ENCODE data around the gene RNF144B. TPM values are rescaled to one million over a fixed set of nuclear protein-coding genes. Genes with fewer than 3 reads are reported as not detected.

RNF144B gene
- total and polyA plus RNA-seq, 4 experiments from 2014 or later: 0.93 to 5.8 (median 3.2) TPM

GRCh38 chr6:18371010-18371409 lies 16.1 kb upstream of the RNF144B start:
- Mint-ChIP-seq H3K4me3 (no peak overlapping the region), H3K27me3 (peaks cover 3 to 11% of the 10 kb centered on the region in 2 donors), H3K4me1 (no peaks in the 10 kb centered on the region), H3K27ac (no peak overlapping the region), H3K36me3 (no peaks in the 10 kb centered on the region), H3K9me3 (peaks cover 0 to 2% (median 0%) of the 10 kb centered on the region in 8 donors)
- Histone ChIP-seq H3K4me1 (ENCODE audit: insufficient read depth, low read length) (no peaks in the 10 kb centered on the region), H3K9me3 (ENCODE audit: control insufficient read depth in 1 of 2, low read length in 2 of 2) (no peaks in the 10 kb centered on the region), H3K27me3 (ENCODE audit: insufficient read depth, low read length) (no peaks in the 10 kb centered on the region), H3K4me3 (ENCODE audit: low read length in 2 of 2) (no peak overlapping the region), H3K27ac (ENCODE audit: low read depth, low read length) (no peak overlapping the region), H3K36me3 (ENCODE audit: insufficient read depth, low read length) (no peaks in the 10 kb centered on the region)
- ChIA-PET CTCF (ENCODE audit: partially characterized antibody) (interaction anchor here (1.8 kb wide), 1 partner anchor 47 kb away, joined by 6 read pairs; no protein-coding TSS in a partner anchor), POLR2A (ENCODE audit: partially characterized antibody) (no interaction called here)
- intact Hi-C loops (cut with micrococcal nuclease): no loop called here
- DNase-seq: no peak

- ChIA-PET POLR2A (ENCODE audit: partially characterized antibody) (no interaction called here), CTCF (ENCODE audit: partially characterized antibody) (no interaction called here)
- Mint-ChIP-seq H3K27me3 (peaks cover 3 to 11% of the 10 kb centered on the region in 2 donors), H3K9me3 (peaks cover 0 to 2% (median 0%) of the 10 kb centered on the region in 8 donors), H3K36me3 (no peaks in the 10 kb centered on the region), H3K27ac (no peak overlapping the region), H3K4me1 (no peaks in the 10 kb centered on the region), H3K4me3 (no peak overlapping the region)
- H3K27me3 ChIP-seq (ENCODE audit: insufficient read depth, low read length): no peaks in the 10 kb centered on the region
- DNase-seq: no peak
- intact Hi-C loops (cut with micrococcal nuclease): no loop called here
- no peak overlapping the region for H3K27ac ChIP-seq (ENCODE audit: low read depth, low read length)
- no peaks in the 10 kb centered on the region for H3K4me1 ChIP-seq (ENCODE audit: insufficient read depth, low read length)
- H3K36me3 ChIP-seq (ENCODE audit: insufficient read depth, low read length): no peaks in the 10 kb centered on the region
- no peaks in the 10 kb centered on the region for H3K9me3 ChIP-seq (ENCODE audit: control insufficient read depth in 1 of 2, low read length in 2 of 2)
- no peak overlapping the region for H3K4me3 ChIP-seq (ENCODE audit: low read length in 2 of 2)
Observed at GRCh38 chr6:18371656-18372055, 15.5 kb upstream of the RNF144B start.

- CTCF ChIA-PET (ENCODE audit: partially characterized antibody): no interaction called here
- Mint-ChIP-seq H3K4me1 (no peaks in the 10 kb centered on the region), H3K27ac (no peak overlapping the region), H3K4me3 (no peak overlapping the region), H3K9me3 (no peaks in the 10 kb centered on the region), H3K36me3 (no peaks in the 10 kb centered on the region), H3K27me3 (peaks cover 6 to 7% of the 10 kb centered on the region in 2 donors)
- POLR2A ChIA-PET (ENCODE audit: partially characterized antibody): no interaction called here
- H3K9me3 ChIP-seq (ENCODE audit: control insufficient read depth in 1 of 2, low read length in 2 of 2): no peaks in the 10 kb centered on the region
- H3K4me1 ChIP-seq (ENCODE audit: insufficient read depth, low read length): no peaks in the 10 kb centered on the region
- intact Hi-C loops (cut with micrococcal nuclease): no loop called here
- no peak overlapping the region for H3K4me3 ChIP-seq (ENCODE audit: low read length in 2 of 2)
- H3K27ac ChIP-seq (ENCODE audit: low read depth, low read length): no peak overlapping the region
- no peaks in the 10 kb centered on the region for H3K36me3 ChIP-seq (ENCODE audit: insufficient read depth, low read length)
- DNase-seq: no peak
- no peaks in the 10 kb centered on the region for H3K27me3 ChIP-seq (ENCODE audit: insufficient read depth, low read length)
Observed at GRCh38 chr6:18380158-18380836, 6.9 kb upstream of the RNF144B start.

- no peaks in the 10 kb centered on the region for H3K36me3 Mint-ChIP-seq
- intact Hi-C loops (cut with micrococcal nuclease): no loop called here
- no peaks in the 10 kb centered on the region for H3K9me3 Mint-ChIP-seq
- H3K27ac Mint-ChIP-seq: no peak overlapping the region
- H3K27me3 Mint-ChIP-seq: peaks cover 3 to 7% of the 10 kb centered on the region in 2 donors
- no peaks in the 10 kb centered on the region for H3K36me3 ChIP-seq (ENCODE audit: insufficient read depth, low read length)
- no peak for DNase-seq
- H3K4me1 Mint-ChIP-seq: no peaks in the 10 kb centered on the region
- H3K27me3 ChIP-seq (ENCODE audit: insufficient read depth, low read length): no peaks in the 10 kb centered on the region
- H3K27ac ChIP-seq (ENCODE audit: low read depth, low read length): no peak overlapping the region
- POLR2A ChIA-PET (ENCODE audit: partially characterized antibody): no interaction called here
- no peaks in the 10 kb centered on the region for H3K4me1 ChIP-seq (ENCODE audit: insufficient read depth, low read length)
- H3K4me3 Mint-ChIP-seq: no peak overlapping the region
- H3K4me3 ChIP-seq (ENCODE audit: low read length in 2 of 2): no peak overlapping the region
- H3K9me3 ChIP-seq (ENCODE audit: control insufficient read depth in 1 of 2, low read length in 2 of 2): no peaks in the 10 kb centered on the region
- CTCF ChIA-PET (ENCODE audit: partially characterized antibody): no interaction called here
Observed at GRCh38 chr6:18380851-18381250, 6.3 kb upstream of the RNF144B start.

GRCh38 chr6:18383441-18383840 lies 3.7 kb upstream of the RNF144B start:
- no peak for DNase-seq
- POLR2A ChIA-PET (ENCODE audit: partially characterized antibody): no interaction called here

GRCh38 chr6:18384621-18385020 lies 2.5 kb upstream of the RNF144B start:
- Mint-ChIP-seq H3K4me1 (peaks cover 16 to 29% (median 21%) of the 10 kb centered on the region in 4 donors), H3K36me3 (peaks cover 0 to 6% of the 10 kb centered on the region in 2 donors), H3K27ac (no peak overlapping the region), H3K9me3 (no peaks in the 10 kb centered on the region), H3K4me3 (no peak overlapping the region), H3K27me3 (peaks cover 2 to 3% of the 10 kb centered on the region in 2 donors)
- Histone ChIP-seq H3K27me3 (ENCODE audit: insufficient read depth, low read length) (no peaks in the 10 kb centered on the region), H3K9me3 (ENCODE audit: control insufficient read depth in 1 of 2, low read length in 2 of 2) (no peaks in the 10 kb centered on the region), H3K4me1 (ENCODE audit: insufficient read depth, low read length) (peaks cover 24% of the 10 kb centered on the region), H3K4me3 (ENCODE audit: low read length in 2 of 2) (no peak overlapping the region), H3K27ac (ENCODE audit: low read depth, low read length) (no peak overlapping the region), H3K36me3 (ENCODE audit: insufficient read depth, low read length) (no peaks in the 10 kb centered on the region)
- intact Hi-C loops (cut with micrococcal nuclease): loop anchor here (5.0 kb wide), 1 partner anchor 122 kb away; the partner anchor contains the start of gene DEK
- ChIA-PET POLR2A (ENCODE audit: partially characterized antibody) (no interaction called here), CTCF (ENCODE audit: partially characterized antibody) (no interaction called here)
- DNase-seq: no peak

More at GRCh38 chr6:18383441-18383840, 3.7 kb upstream of the RNF144B start:
- intact Hi-C loops (cut with micrococcal nuclease): no loop called here
- Mint-ChIP-seq H3K27ac (no peak overlapping the region), H3K4me1 (peaks cover 12 to 22% (median 16%) of the 10 kb centered on the region in 4 donors), H3K4me3 (no peak overlapping the region), H3K27me3 (peaks cover 2 to 7% of the 10 kb centered on the region in 2 donors), H3K36me3 (peaks cover 0 to 6% of the 10 kb centered on the region in 2 donors), H3K9me3 (no peaks in the 10 kb centered on the region)
- CTCF ChIA-PET (ENCODE audit: partially characterized antibody): no interaction called here
- Histone ChIP-seq H3K9me3 (ENCODE audit: control insufficient read depth in 1 of 2, low read length in 2 of 2) (no peaks in the 10 kb centered on the region), H3K4me1 (ENCODE audit: insufficient read depth, low read length) (peaks cover 14% of the 10 kb centered on the region), H3K27ac (ENCODE audit: low read depth, low read length) (no peak overlapping the region), H3K27me3 (ENCODE audit: insufficient read depth, low read length) (no peaks in the 10 kb centered on the region), H3K36me3 (ENCODE audit: insufficient read depth, low read length) (no peaks in the 10 kb centered on the region), H3K4me3 (ENCODE audit: low read length in 2 of 2) (no peak overlapping the region)

- Histone ChIP-seq H3K27me3 (ENCODE audit: insufficient read depth, low read length) (no peaks in the 10 kb centered on the region), H3K4me1 (ENCODE audit: insufficient read depth, low read length) (peaks cover 24% of the 10 kb centered on the region), H3K4me3 (ENCODE audit: low read length in 2 of 2) (peak overlapping the region in 1 of 2 donors; percentile 95), H3K9me3 (ENCODE audit: control insufficient read depth in 1 of 2, low read length in 2 of 2) (no peaks in the 10 kb centered on the region), H3K27ac (ENCODE audit: low read depth, low read length) (no peak overlapping the region), H3K36me3 (ENCODE audit: insufficient read depth, low read length) (no peaks in the 10 kb centered on the region)
- POLR2A ChIA-PET (ENCODE audit: partially characterized antibody): interaction anchor here (0.5 to 1.5 kb wide), 5 partner anchors 11 to 231 kb away, joined by 3 to 11 read pairs (median 4); partner anchors contain the start of genes KDM1B and TPMT
- Mint-ChIP-seq H3K4me3 (peak overlapping the region; percentile 95 to 100 (median 99)), H3K4me1 (peaks cover 18 to 33% (median 23%) of the 10 kb centered on the region in 4 donors), H3K36me3 (peaks cover 4 to 6% of the 10 kb centered on the region in 2 donors), H3K27me3 (peaks cover 0 to 3% of the 10 kb centered on the region in 2 donors), H3K27ac (peak overlapping the region in 6 of 7 donors; percentile 80 to 92 (median 88)), H3K9me3 (no peaks in the 10 kb centered on the region)
- intact Hi-C loops (cut with micrococcal nuclease): loop anchor here (5.0 kb wide), 1 partner anchor 124 kb away; the partner anchor contains the start of gene DEK
- CTCF ChIA-PET (ENCODE audit: partially characterized antibody): interaction anchor here (0.7 to 1.9 kb wide), 4 partner anchors 12 to 120 kb away, joined by 3 to 7 read pairs (median 4); no protein-coding TSS in a partner anchor
- no peak for DNase-seq
Observed at GRCh38 chr6:18386298-18386976, 713 bp upstream of the RNF144B start.

Data from CD4-positive, alpha-beta memory T cell (primary cell).